ENCODE measurements around the gene CALML3. TPM values are rescaled to one million over a fixed set of nuclear protein-coding genes. Genes with fewer than 3 reads are reported as not detected.

CALML3 gene
- total RNA-seq, 1 experiment from 2014 or later, result not detected

- H3K27me3 ChIP-seq (ENCODE audit: control insufficient read depth, insufficient read depth, low read length), result no peaks in the 10 kb centered on the region
- ChIA-PET POLR2A (no interaction called here), CTCF (no interaction called here)
- intact Hi-C loops (cut with micrococcal nuclease; ENCODE audit: unreplicated experiment) (no loop called here), in situ Hi-C loops (cut with HindIII; ENCODE audit: low pct_unique_long_range_greater_than_20kb, low sequenced_read_pairs) (no loop called here)
- no peak for ATAC-seq
- H3K27ac ChIP-seq (ENCODE audit: low read length), result no peak overlapping the region
- H3K4me1 ChIP-seq (ENCODE audit: control insufficient read depth, insufficient read depth, low read length), result no peaks in the 10 kb centered on the region
- TF ChIP-seq REST (IDR thresholded peaks at IDR 0.05; ENCODE audit: insufficient read depth in 1 of 2, low read depth in 2 of 2, low read length in 1 of 2), result no peak
- no peak for TF ChIP-seq CTCF (IDR thresholded peaks at IDR 0.05)
- TF ChIP-seq POLR2AphosphoS5 (IDR thresholded peaks at IDR 0.05; ENCODE audit: low read depth, low read length), result no peak
- TF ChIP-seq SIN3A (IDR thresholded peaks at IDR 0.05; ENCODE audit: borderline replicate concordance, insufficient read depth, low read depth, low read length), result no peak
- TF ChIP-seq TCF7L2 (IDR thresholded peaks at IDR 0.05; ENCODE audit: low read depth, low read length), result no peak
- DNase-seq (ENCODE audit: low read depth, low spot score), result no peak
- H3K36me3 ChIP-seq (ENCODE audit: control insufficient read depth, insufficient read depth, low read length), result no peaks in the 10 kb centered on the region
- H3K4me3 ChIP-seq (ENCODE audit: low read depth in 2 of 2, low read length in 2 of 2), result no peak overlapping the region
- BruUV-seq (replicated peaks), result no TSS peak
- no peaks in the 10 kb centered on the region for H3K9me3 ChIP-seq (ENCODE audit: control insufficient read depth, insufficient read depth, low read depth, low read length)
These were observed 34.9 kb downstream of the CALML3 start for GRCh38 chr10:5559642-5560141.

- no peak overlapping the region for H3K4me3 ChIP-seq (ENCODE audit: low read depth in 2 of 2, low read length in 2 of 2)
- H3K36me3 ChIP-seq (ENCODE audit: control insufficient read depth, insufficient read depth, low read length), result no peaks in the 10 kb centered on the region
- no peaks in the 10 kb centered on the region for H3K9me3 ChIP-seq (ENCODE audit: control insufficient read depth, insufficient read depth, low read depth, low read length)
- H3K4me1 ChIP-seq (ENCODE audit: control insufficient read depth, insufficient read depth, low read length), result no peaks in the 10 kb centered on the region
- POLR2A ChIA-PET, result no interaction called here
- H3K27ac ChIP-seq (ENCODE audit: low read length), result no peak overlapping the region
- intact Hi-C loops (cut with micrococcal nuclease; ENCODE audit: unreplicated experiment), result no loop called here
- no peaks in the 10 kb centered on the region for H3K27me3 ChIP-seq (ENCODE audit: control insufficient read depth, insufficient read depth, low read length)
- BruUV-seq (replicated peaks), result no TSS peak
- CTCF ChIA-PET, result no interaction called here
- DNase-seq (ENCODE audit: low read depth, low spot score) (no peak), ATAC-seq (no peak)
- in situ Hi-C loops (cut with HindIII; ENCODE audit: low pct_unique_long_range_greater_than_20kb, low sequenced_read_pairs), result no loop called here
- TF ChIP-seq SIN3A (IDR thresholded peaks at IDR 0.05; ENCODE audit: borderline replicate concordance, insufficient read depth, low read depth, low read length), result no peak
These were observed 35.5 kb downstream of the CALML3 start for GRCh38 chr10:5560142-5560816.
